T-cell (primary cell): Measurements from ENCODE around the gene MILR1. TPM values are rescaled to one million over a fixed set of nuclear protein-coding genes. Genes with fewer than 3 reads are reported as not detected.

Experiments
- ATAC-seq, 4 experiments: fragments of 200-7000 bp in 3 of 4; fragments of 150-1000 bp in 1 of 4; cut with Tn5 transposase; replicated peaks in 1 of 4; 1 replicate in 3 of 4; 2 replicates in 1 of 4; pipeline ENCODE4 v1.10.0; 2021; ENCODE audit warnings: moderate library complexity in 3 of 4, mild to moderate bottlenecking in 2 of 4, moderate number of reproducible peaks in 1 of 4
- CTCF ChIA-PET, 2 donors: fragments of 300-600 bp; sonication (Branson Sonifier 250); formaldehyde crosslinking; loops; one replicate each; lab custom pipeline; 2022; ENCODE audit warnings: antibody characterized with exemption in 2 of 2; lab: Charles Lee
- POLR2A ChIA-PET, 2 donors: fragments of 300-600 bp; sonication (Branson Sonifier 250); formaldehyde crosslinking; loops; one replicate each; lab custom pipeline; 2022; ENCODE audit warnings: antibody characterized with exemption in 2 of 2; lab: Charles Lee
- DNase-seq, 35 experiments: peaks; one replicate each; pipeline versions ENCODE4 v3.0.0 to v3.0.0-alpha.2; 2013 to 2023
- H3K27ac ChIP-seq: one replicate; pipeline ENCODE4 v1.5.1; 2013; ENCODE audit warnings: low read length
- H3K27me3 ChIP-seq, 2 experiments: replicated peaks in 1 of 2; 1 replicate in 1 of 2; 2 replicates in 1 of 2; pipeline versions ENCODE4 v1.6.1 to v1.7.0; 2013; ENCODE audit warnings: low read length in 1 of 2, mixed read lengths in 1 of 2; ENCODE audit not compliant: control insufficient read depth in 2 of 2, insufficient read depth in 2 of 2; ENCODE audit errors: extremely low read depth in 1 of 2
- H3K36me3 ChIP-seq, 2 donors: 1 replicate in 1 of 2; 2 replicates in 1 of 2; pipeline versions ENCODE4 v1.6.1 to v1.7.0; 2013; ENCODE audit warnings: low read length in 1 of 2; ENCODE audit not compliant: control insufficient read depth in 2 of 2, insufficient read depth in 1 of 2; ENCODE audit errors: extremely low read depth in 1 of 2
- H3K4me1 ChIP-seq, 2 experiments: 1 replicate in 1 of 2; 2 replicates in 1 of 2; pipeline versions ENCODE4 v1.6.1 to v1.7.0; 2013; ENCODE audit warnings: low read length in 2 of 2, mixed read lengths in 1 of 2; ENCODE audit not compliant: insufficient read depth in 2 of 2, control insufficient read depth in 1 of 2; ENCODE audit errors: extremely low read depth in 1 of 2
- H3K4me3 ChIP-seq, 2 donors: 1 replicate in 1 of 2; 2 replicates in 1 of 2; pipeline versions ENCODE4 v1.5.1 to v1.7.0; 2013; ENCODE audit warnings: mild to moderate bottlenecking in 2 of 2, low read length in 1 of 2, moderate library complexity in 1 of 2; ENCODE audit not compliant: control insufficient read depth in 1 of 2; ENCODE audit errors: extremely low read depth in 1 of 2
- H3K9me3 ChIP-seq: 2 replicates; pipeline ENCODE4 v1.7.0; 2013
- H3K27ac Mint-ChIP-seq, 2 donors: one replicate each; pipeline ENCODE4 v1.8.0; 2020 to 2021; ENCODE audit warnings: mild to moderate bottlenecking in 2 of 2, mixed read lengths in 2 of 2
- H3K27me3 Mint-ChIP-seq, 2 donors: one replicate each; pipeline ENCODE4 v1.8.0; 2021 to 2022; ENCODE audit warnings: mixed read lengths in 2 of 2
- H3K36me3 Mint-ChIP-seq: one replicate; pipeline ENCODE4 v1.8.0; 2021; ENCODE audit warnings: mixed read lengths
- H3K4me1 Mint-ChIP-seq, 3 donors: one replicate each; pipeline ENCODE4 v1.8.0; 2020 to 2022; ENCODE audit warnings: mixed read lengths in 3 of 3, mild to moderate bottlenecking in 1 of 3
- H3K4me3 Mint-ChIP-seq, 3 donors: one replicate each; pipeline ENCODE4 v1.8.0; 2020 to 2022; ENCODE audit warnings: mild to moderate bottlenecking in 3 of 3, mixed read lengths in 3 of 3, moderate library complexity in 3 of 3
- H3K9me3 Mint-ChIP-seq, 3 donors: one replicate each; pipeline ENCODE4 v1.8.0; 2020 to 2022; ENCODE audit warnings: mixed read lengths in 3 of 3
- WGBS: methylation state at CpG from one replicate; pipeline ENCODE4 v1.1.5; 2013; ENCODE audit warnings: missing lambda C conversion rate; ENCODE audit not compliant: insufficient coverage; 5-methylcytosine and 5-hydroxymethylcytosine counted together
- total RNA-seq, 35 experiments: library from RNA in 6 of 35; stranded (reverse) in 6 of 35; fragments of 120-200 nt in 1 of 35; gene quantifications; one replicate each; pipeline versions ENCODE4 v1.2.1 to v1.2.4 and lab custom pipeline; 2013 to 2026

Gene MILR1
- total RNA-seq, 5 donors from 2014 or later (not counting 1 experiment from before 2014, with no cell fraction given): 0.22 to 0.76 TPM; not detected in 3

- ChIA-PET POLR2A (no interaction called here), CTCF (no interaction called here)
- no peaks in the 10 kb centered on the region for H3K36me3 ChIP-seq
- H3K9me3 ChIP-seq: no peaks in the 10 kb centered on the region
- no peaks in the 10 kb centered on the region for H3K4me1 ChIP-seq
- H3K27me3 Mint-ChIP-seq: no peaks in the 10 kb centered on the region
- no peaks in the 10 kb centered on the region for H3K4me1 Mint-ChIP-seq
- no peak overlapping the region for H3K4me3 ChIP-seq
- no peak for ATAC-seq
- H3K27ac Mint-ChIP-seq: no peak overlapping the region
- H3K27me3 ChIP-seq: peaks cover 0 to 1% of the 10 kb centered on the region in 2 experiments
- no peaks in the 10 kb centered on the region for H3K9me3 Mint-ChIP-seq
- DNase-seq: no peak
- no peaks in the 10 kb centered on the region for H3K36me3 Mint-ChIP-seq
- no peak overlapping the region for H3K27ac ChIP-seq
- H3K4me3 Mint-ChIP-seq: no peak overlapping the region
- no CpG with 5 or more reads among the region's 3 CpGs for WGBS
Observed at GRCh38 chr17:64471440-64471839, 22.5 kb downstream of the MILR1 start.

DNA sequence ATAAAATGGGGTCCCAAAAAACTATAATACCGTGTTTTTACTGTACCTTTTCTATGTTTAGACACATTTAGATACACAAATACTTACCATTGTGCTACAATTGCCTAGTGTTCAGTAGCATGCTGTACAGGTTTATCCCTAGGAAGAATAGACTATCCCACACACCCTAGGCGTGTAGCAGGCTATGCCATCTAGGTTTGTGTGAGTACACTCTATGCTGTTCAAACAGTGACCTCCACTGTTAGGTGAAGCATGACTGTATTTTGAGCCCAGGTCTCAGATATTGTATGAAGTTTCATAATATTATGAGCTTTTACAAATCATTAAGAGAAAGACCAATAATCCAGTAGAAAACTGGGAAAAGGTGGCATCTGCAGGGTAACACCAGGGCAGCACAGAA lies 23.6 kb downstream of the MILR1 start:
- Mint-ChIP-seq H3K9me3 (no peaks in the 10 kb centered on the region), H3K4me3 (no peak overlapping the region), H3K36me3 (no peaks in the 10 kb centered on the region), H3K27me3 (no peaks in the 10 kb centered on the region), H3K27ac (no peak overlapping the region), H3K4me1 (no peaks in the 10 kb centered on the region)
- H3K4me1 ChIP-seq: no peaks in the 10 kb centered on the region
- DNase-seq (no peak), ATAC-seq (no peak)
- H3K27ac ChIP-seq: no peak overlapping the region
- CTCF ChIA-PET: no interaction called here
- no peak overlapping the region for H3K4me3 ChIP-seq
- H3K36me3 ChIP-seq: peaks cover 0 to 8% of the 10 kb centered on the region in 2 donors
- WGBS: no CpG with 5 or more reads among the region's 2 CpGs
- no peaks in the 10 kb centered on the region for H3K27me3 ChIP-seq
- POLR2A ChIA-PET: no interaction called here
- no peaks in the 10 kb centered on the region for H3K9me3 ChIP-seq

GRCh38 chr17:64477849-64478248 lies 28.9 kb downstream of the MILR1 start:
- ATAC-seq: no peak

DNA sequence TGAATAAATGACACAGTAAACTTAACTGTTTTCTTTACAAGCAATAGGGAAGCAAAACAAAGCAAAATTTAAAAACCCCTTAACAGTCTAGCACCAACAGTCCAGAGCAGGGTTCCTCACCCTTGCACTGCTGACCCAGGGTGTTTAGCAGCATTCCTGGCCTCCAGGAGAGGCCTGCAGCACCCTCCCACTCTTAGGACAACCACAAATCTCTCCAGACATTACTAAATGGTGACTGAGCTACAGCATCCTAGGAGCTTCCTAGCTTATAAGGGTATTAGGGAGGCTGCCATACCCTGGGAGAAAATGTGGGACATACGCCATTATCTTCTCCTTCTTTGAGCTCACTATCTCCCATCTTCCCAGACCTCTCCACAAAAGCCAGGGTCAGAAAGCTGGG lies 32.0 kb downstream of the MILR1 start:
- no peaks in the 10 kb centered on the region for H3K9me3 Mint-ChIP-seq
- H3K4me1 Mint-ChIP-seq: peaks cover 12 to 16% (median 15%) of the 10 kb centered on the region in 3 donors
- POLR2A ChIA-PET: interaction anchor here in 1 of 2 donors (0.6 kb wide), 1 partner anchor 27 kb away, joined by 3 read pairs; no protein-coding TSS in a partner anchor
- no peak overlapping the region for H3K4me3 Mint-ChIP-seq
- no peaks in the 10 kb centered on the region for H3K27me3 Mint-ChIP-seq
- H3K27me3 ChIP-seq: no peaks in the 10 kb centered on the region
- ATAC-seq (no peak), DNase-seq (no peak)
- WGBS: no CpG with 5 or more reads among the region's 1 CpG
- no peak overlapping the region for H3K27ac ChIP-seq
- H3K4me3 ChIP-seq: no peak overlapping the region
- H3K36me3 ChIP-seq: peaks cover 13 to 63% of the 10 kb centered on the region in 2 donors
- no peaks in the 10 kb centered on the region for H3K9me3 ChIP-seq
- no peaks in the 10 kb centered on the region for H3K4me1 ChIP-seq
- H3K27ac Mint-ChIP-seq: no peak overlapping the region
- CTCF ChIA-PET: interaction anchor here in 1 of 2 donors (0.6 kb wide), 1 partner anchor 9 kb away, joined by 7 read pairs; no protein-coding TSS in a partner anchor
- peaks cover 36% of the 10 kb centered on the region for H3K36me3 Mint-ChIP-seq

More at GRCh38 chr17:64477849-64478248, 28.9 kb downstream of the MILR1 start:
- CTCF ChIA-PET: no interaction called here
- H3K27me3 ChIP-seq: no peaks in the 10 kb centered on the region
- no peaks in the 10 kb centered on the region for H3K4me1 ChIP-seq
- H3K36me3 ChIP-seq: peaks cover 10 to 35% of the 10 kb centered on the region in 2 donors
- H3K4me3 ChIP-seq: no peak overlapping the region
- Mint-ChIP-seq H3K36me3 (peaks cover 11% of the 10 kb centered on the region), H3K27me3 (no peaks in the 10 kb centered on the region), H3K9me3 (no peaks in the 10 kb centered on the region), H3K4me3 (no peak overlapping the region), H3K4me1 (no peaks in the 10 kb centered on the region), H3K27ac (no peak overlapping the region)
- no peak for DNase-seq
- WGBS: no CpG with 5 or more reads among the region's 1 CpG
- no peak overlapping the region for H3K27ac ChIP-seq
- no peaks in the 10 kb centered on the region for H3K9me3 ChIP-seq
- POLR2A ChIA-PET: no interaction called here

GRCh38 chr17:64484380-64484779 lies 35.5 kb downstream of the MILR1 start:
- DNase-seq: no peak
- H3K9me3 Mint-ChIP-seq: no peaks in the 10 kb centered on the region
- no peak overlapping the region for H3K27ac ChIP-seq
- H3K4me1 Mint-ChIP-seq: peaks cover 12 to 16% (median 15%) of the 10 kb centered on the region in 3 donors
- POLR2A ChIA-PET: interaction anchor here in 1 of 2 donors (0.6 kb wide), 1 partner anchor 61 kb away, joined by 14 read pairs; no protein-coding TSS in a partner anchor
- no peaks in the 10 kb centered on the region for H3K27me3 Mint-ChIP-seq
- no peaks in the 10 kb centered on the region for H3K9me3 ChIP-seq
- H3K4me1 ChIP-seq: no peaks in the 10 kb centered on the region
- no peak overlapping the region for H3K4me3 Mint-ChIP-seq
- H3K36me3 ChIP-seq: peaks cover 9 to 61% of the 10 kb centered on the region in 2 donors
- H3K4me3 ChIP-seq: no peak overlapping the region
- H3K27ac Mint-ChIP-seq: peak overlapping the region in 1 of 2 donors; percentile 74
- no peaks in the 10 kb centered on the region for H3K27me3 ChIP-seq
- peak in 1 of 4 experiments; percentile 37 for ATAC-seq
- peaks cover 43% of the 10 kb centered on the region for H3K36me3 Mint-ChIP-seq
- 100% methylated on average over 1 of the region's 3 CpGs for WGBS
- CTCF ChIA-PET: interaction anchor here in 1 of 2 donors (0.6 kb wide), 2 partner anchors 126 to 178 kb away, joined by 3 to 5 read pairs; no protein-coding TSS in a partner anchor

GRCh38 chr17:64488301-64488700 lies 39.4 kb downstream of the MILR1 start:
- POLR2A ChIA-PET: no interaction called here
- peaks cover 4 to 69% of the 10 kb centered on the region in 2 donors for H3K36me3 ChIP-seq
- no peak for ATAC-seq

More at GRCh38 chr17:64488301-64488700, 39.4 kb downstream of the MILR1 start:
- Histone ChIP-seq H3K4me1 (peaks cover 4 to 6% of the 10 kb centered on the region in 2 experiments), H3K9me3 (no peaks in the 10 kb centered on the region), H3K27ac (no peak overlapping the region), H3K4me3 (no peak overlapping the region), H3K27me3 (no peaks in the 10 kb centered on the region)
- no peaks in the 10 kb centered on the region for H3K9me3 Mint-ChIP-seq
- no peak overlapping the region for H3K27ac Mint-ChIP-seq
- H3K36me3 Mint-ChIP-seq: peaks cover 47% of the 10 kb centered on the region
- CTCF ChIA-PET: interaction anchor here (0.6 to 5.8 kb wide), 2 partner anchors 68 to 70 kb away, joined by 5 to 77 read pairs; no protein-coding TSS in a partner anchor
- H3K4me3 Mint-ChIP-seq: no peak overlapping the region
- no CpG with 5 or more reads among the region's 2 CpGs for WGBS
- no peaks in the 10 kb centered on the region for H3K27me3 Mint-ChIP-seq
- DNase-seq: no peak
- peaks cover 20 to 28% (median 27%) of the 10 kb centered on the region in 3 donors for H3K4me1 Mint-ChIP-seq
